DOHH2 (cell line): ENCODE measurements around the gene KIF19.

Experiments
- CTCF ChIP-seq: fragments of 200-600 bp; sonication (generic); IDR thresholded peaks from one replicate; pipeline ENCODE4 v1.5.1; 2014; ENCODE audit warnings: antibody characterized with exemption, mild to moderate bottlenecking, low read depth, low read length; ENCODE audit not compliant: poor library complexity, severe bottlenecking
- EZH2phosphoT487 ChIP-seq: fragments of 200-600 bp; sonication (generic); IDR thresholded peaks from 2 replicates; pipeline ENCODE4 v1.6.1; 2017; ENCODE audit warnings: borderline replicate concordance, mild to moderate bottlenecking, antibody characterized with exemption, low read length, moderate library complexity, mixed read lengths

- no peak for TF ChIP-seq CTCF
- no peak for TF ChIP-seq EZH2phosphoT487
Measured at GRCh38 chr17:74380086-74380958, 54.3 kb downstream of the KIF19 start.
